Measurements from ENCODE around the gene ARSG. TPM values are rescaled to one million over a fixed set of nuclear protein-coding genes. Genes with fewer than 3 reads are reported as not detected.
"Not testable (repeated sequence)": the region's sequence is repeated elsewhere in the genome, so short reads cannot be mapped to it uniquely, and the experiment has no call there.

The ARSG gene
- total RNA-seq, 2 donors from 2014 or later = 24.2 to 24.6 TPM

DNA sequence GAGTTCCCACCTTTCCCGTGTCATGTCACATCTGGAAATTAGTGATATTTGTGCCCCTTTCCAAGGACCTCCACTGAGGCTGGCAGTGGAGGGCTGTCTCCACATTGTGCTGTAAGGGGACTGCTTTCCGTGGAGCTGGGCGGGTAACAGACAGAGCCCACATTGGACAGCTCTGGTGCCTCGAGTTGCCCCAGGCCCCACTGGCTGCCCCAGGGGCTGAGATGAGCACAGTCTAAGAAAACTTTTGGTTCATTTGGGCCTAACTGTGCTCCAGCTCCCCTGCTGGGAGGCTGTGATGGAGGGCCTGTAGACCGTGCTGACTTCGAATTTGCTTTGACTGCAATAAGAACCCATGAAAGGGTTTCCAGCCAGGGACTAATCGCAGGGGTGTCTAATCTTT lies 38.0 kb downstream of the ARSG start:
- Mint-ChIP-seq H3K27me3 (ENCODE audit: low read depth) (no peaks in the 10 kb centered on the region), H3K4me1 (ENCODE audit: low read depth) (peaks cover 21% of the 10 kb centered on the region), H3K9me3 (peaks cover 5 to 7% of the 10 kb centered on the region in 2 donors), H3K4me3 (no peak overlapping the region), H3K27ac (no peak overlapping the region), H3K36me3 (ENCODE audit: insufficient read depth in 2 of 2) (peaks cover 5 to 10% of the 10 kb centered on the region in 2 donors)
- ATAC-seq (replicated peaks in 1 of 2) (no peak), DNase-seq (no peak)

- H3K36me3 Mint-ChIP-seq (ENCODE audit: insufficient read depth in 2 of 2) = peaks cover 5 to 10% of the 10 kb centered on the region in 2 donors
- H3K27me3 Mint-ChIP-seq (ENCODE audit: low read depth); DNase-seq; H3K27ac Mint-ChIP-seq; H3K9me3 Mint-ChIP-seq; H3K4me3 Mint-ChIP-seq; ATAC-seq (replicated peaks in 1 of 2); H3K4me1 Mint-ChIP-seq (ENCODE audit: low read depth): not testable (repeated sequence)
Observed at GRCh38 chr17:68331932-68332331, 40.6 kb downstream of the ARSG start.

- peaks cover 5 to 7% of the 10 kb centered on the region in 2 donors for H3K9me3 Mint-ChIP-seq
- H3K36me3 Mint-ChIP-seq (ENCODE audit: insufficient read depth in 2 of 2) = peaks cover 5 to 10% of the 10 kb centered on the region in 2 donors
- no peak for ATAC-seq (replicated peaks in 1 of 2)
- H3K27me3 Mint-ChIP-seq (ENCODE audit: low read depth) = no peaks in the 10 kb centered on the region
- H3K27ac Mint-ChIP-seq = no peak overlapping the region
- DNase-seq = no peak
- no peaks in the 10 kb centered on the region for H3K4me1 Mint-ChIP-seq (ENCODE audit: low read depth)
- no peak overlapping the region for H3K4me3 Mint-ChIP-seq
Observed at GRCh38 chr17:68334393-68334792, 43.1 kb downstream of the ARSG start.

DNA sequence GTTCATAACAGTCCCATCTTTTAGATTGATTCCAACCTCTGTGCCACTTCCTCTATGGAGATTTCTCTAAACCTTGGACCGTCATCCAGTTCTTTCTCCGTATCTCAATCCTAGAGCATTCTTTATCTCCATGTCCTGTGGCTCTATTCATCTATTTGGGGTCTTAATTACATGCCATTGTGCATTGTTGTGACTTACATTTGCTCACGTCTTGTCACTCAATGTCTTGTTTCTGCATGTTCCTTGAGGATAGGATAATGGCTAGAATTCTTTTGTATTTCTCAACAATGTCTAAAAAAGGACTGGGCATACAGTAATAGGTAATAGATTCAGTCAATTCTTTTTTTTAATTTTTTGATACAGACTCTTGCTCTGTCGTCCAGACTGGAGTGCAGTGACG lies 50.2 kb downstream of the ARSG start:
- H3K4me1 Mint-ChIP-seq (ENCODE audit: low read depth) = peaks cover 27% of the 10 kb centered on the region
- H3K27ac Mint-ChIP-seq = no peak overlapping the region

GRCh38 chr17:68343976-68344375 lies 52.7 kb downstream of the ARSG start:
- Mint-ChIP-seq H3K27ac (peak overlapping the region; percentile 18), H3K36me3 (ENCODE audit: insufficient read depth in 2 of 2) (peaks cover 7 to 19% of the 10 kb centered on the region in 2 donors), H3K9me3 (no peaks in the 10 kb centered on the region), H3K4me3 (no peak overlapping the region), H3K4me1 (ENCODE audit: low read depth) (peaks cover 52% of the 10 kb centered on the region), H3K27me3 (ENCODE audit: low read depth) (no peaks in the 10 kb centered on the region)
- DNase-seq = no peak
- ATAC-seq (replicated peaks in 1 of 2) = no peak

More for the DNA sequence above, 50.2 kb downstream of the ARSG start:
- DNase-seq (no peak), ATAC-seq (replicated peaks in 1 of 2) (no peak)
- H3K4me3 Mint-ChIP-seq = no peak overlapping the region
- peaks cover 0 to 3% of the 10 kb centered on the region in 2 donors for H3K36me3 Mint-ChIP-seq (ENCODE audit: insufficient read depth in 2 of 2)
- no peaks in the 10 kb centered on the region for H3K9me3 Mint-ChIP-seq
- no peaks in the 10 kb centered on the region for H3K27me3 Mint-ChIP-seq (ENCODE audit: low read depth)

DNA sequence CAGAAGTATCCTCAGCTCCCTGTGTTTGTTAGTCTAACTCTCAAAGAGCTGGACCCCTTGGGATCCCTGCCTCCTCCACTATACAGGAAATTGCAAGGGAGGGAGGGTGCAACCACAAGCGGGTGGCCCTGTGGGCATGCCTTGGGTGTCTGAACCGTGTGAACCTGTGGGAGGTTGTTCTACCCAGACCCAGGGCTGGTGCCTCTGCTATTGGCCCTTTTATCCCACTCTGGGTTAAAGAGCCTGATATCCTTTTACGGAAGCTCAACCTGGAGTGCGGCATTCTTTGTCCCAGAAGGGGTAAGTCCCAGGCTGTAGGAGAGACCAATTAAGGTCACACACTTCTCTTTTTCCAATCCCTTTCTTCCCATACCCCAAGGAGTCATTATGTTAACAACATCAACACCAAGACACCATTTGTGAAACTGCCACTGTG lies 53.4 kb downstream of the ARSG start:
- Mint-ChIP-seq H3K9me3 (no peaks in the 10 kb centered on the region), H3K27me3 (ENCODE audit: low read depth) (no peaks in the 10 kb centered on the region), H3K27ac (peak overlapping the region; percentile 18), H3K4me1 (ENCODE audit: low read depth) (peaks cover 60% of the 10 kb centered on the region), H3K4me3 (peak overlapping the region; percentile 27 to 38), H3K36me3 (ENCODE audit: insufficient read depth in 2 of 2) (peaks cover 9 to 19% of the 10 kb centered on the region in 2 donors)
- ATAC-seq (replicated peaks in 1 of 2) (peak; percentile 16 to 27), DNase-seq (peak; percentile 36 to 60)

DNA sequence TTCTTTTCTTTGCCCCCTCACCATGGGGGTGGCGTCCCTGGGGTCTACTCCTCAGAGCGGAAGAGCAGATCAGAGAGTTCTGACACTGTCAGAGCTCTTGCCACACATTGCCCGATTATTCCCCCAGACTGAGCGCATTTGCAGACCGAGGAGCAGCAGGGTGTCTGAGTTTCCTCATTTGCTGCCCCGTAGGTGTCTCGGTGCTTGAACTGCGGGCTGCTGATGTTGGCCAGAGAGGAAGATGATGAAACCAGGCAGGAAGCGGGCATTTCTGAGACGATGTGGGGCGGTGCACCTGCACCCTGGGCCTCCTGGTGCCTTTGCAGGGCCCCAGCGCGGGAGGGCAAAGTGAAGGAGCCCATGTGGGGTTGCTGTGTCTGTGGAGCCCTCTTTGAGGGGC lies 55.2 kb downstream of the ARSG start:
- Mint-ChIP-seq H3K4me3 (peak overlapping the region; percentile 88 to 91), H3K27me3 (ENCODE audit: low read depth) (no peaks in the 10 kb centered on the region), H3K27ac (peak overlapping the region; percentile 90), H3K36me3 (ENCODE audit: insufficient read depth in 2 of 2) (peaks cover 9 to 19% of the 10 kb centered on the region in 2 donors), H3K4me1 (ENCODE audit: low read depth) (peaks cover 73% of the 10 kb centered on the region), H3K9me3 (no peaks in the 10 kb centered on the region)
- DNase-seq (peak; percentile 88), ATAC-seq (replicated peaks in 1 of 2) (peak; percentile 80)

- H3K27ac Mint-ChIP-seq = peak overlapping the region; percentile 90
- ATAC-seq (replicated peaks in 1 of 2) = no peak
- DNase-seq = no peak
- H3K36me3 Mint-ChIP-seq (ENCODE audit: insufficient read depth in 2 of 2) = peaks cover 9 to 23% of the 10 kb centered on the region in 2 donors
- H3K9me3 Mint-ChIP-seq = no peaks in the 10 kb centered on the region
- H3K4me1 Mint-ChIP-seq (ENCODE audit: low read depth) = peaks cover 82% of the 10 kb centered on the region
- peak overlapping the region; percentile 88 to 91 for H3K4me3 Mint-ChIP-seq
- no peaks in the 10 kb centered on the region for H3K27me3 Mint-ChIP-seq (ENCODE audit: low read depth)
Observed at GRCh38 chr17:68347380-68347779, 56.1 kb downstream of the ARSG start.

DNA sequence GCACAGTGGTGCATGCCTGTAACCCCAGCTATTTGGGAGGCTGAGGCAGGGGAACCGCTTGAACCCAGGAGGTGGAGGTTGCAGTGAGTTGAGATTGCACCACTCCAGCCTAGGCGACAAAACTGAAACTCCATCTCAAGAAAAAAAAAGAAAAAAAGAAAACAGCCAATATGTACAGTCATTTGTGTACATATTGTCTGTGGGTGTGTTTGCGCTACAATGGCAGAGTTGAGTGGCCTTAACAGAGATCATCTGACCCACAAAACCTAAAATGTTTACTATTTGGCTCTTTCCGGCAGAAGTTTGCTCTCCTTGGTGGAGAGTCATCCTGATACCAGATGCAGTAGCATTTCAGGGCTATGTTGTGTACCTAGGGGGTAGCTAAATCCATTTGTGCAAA lies 57.9 kb downstream of the ARSG start:
- H3K4me3 Mint-ChIP-seq = peak overlapping the region; percentile 88 to 91
- peak overlapping the region; percentile 55 for H3K27ac Mint-ChIP-seq
- DNase-seq (peak; percentile 51 to 56), ATAC-seq (replicated peaks in 1 of 2) (peak; percentile 81 to 82)
- H3K27me3 Mint-ChIP-seq (ENCODE audit: low read depth) = no peaks in the 10 kb centered on the region
- no peaks in the 10 kb centered on the region for H3K9me3 Mint-ChIP-seq
- H3K36me3 Mint-ChIP-seq (ENCODE audit: insufficient read depth in 2 of 2) = peaks cover 11 to 23% of the 10 kb centered on the region in 2 donors
- H3K4me1 Mint-ChIP-seq (ENCODE audit: low read depth) = peaks cover 89% of the 10 kb centered on the region

DNA sequence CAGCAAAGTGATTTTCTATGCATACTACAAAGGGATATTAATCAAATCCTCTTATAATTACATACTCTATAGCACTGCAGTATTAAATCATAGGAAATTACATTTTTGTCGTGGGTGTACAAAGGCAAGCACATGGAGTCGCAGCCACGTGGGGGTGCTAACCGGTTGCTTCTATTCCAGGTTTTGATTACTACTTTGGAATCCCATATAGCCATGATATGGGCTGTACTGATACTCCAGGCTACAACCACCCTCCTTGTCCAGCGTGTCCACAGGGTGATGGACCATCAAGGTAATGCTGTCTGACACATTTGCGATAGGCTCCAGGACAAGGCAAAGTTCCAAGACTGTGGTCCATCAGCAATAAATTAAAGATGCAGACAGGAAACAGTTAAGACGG lies 60.1 kb downstream of the ARSG start:
- Mint-ChIP-seq H3K36me3 (ENCODE audit: insufficient read depth in 2 of 2) (peaks cover 11 to 20% of the 10 kb centered on the region in 2 donors), H3K4me1 (ENCODE audit: low read depth) (peaks cover 83% of the 10 kb centered on the region), H3K4me3 (no peak overlapping the region), H3K9me3 (no peaks in the 10 kb centered on the region), H3K27me3 (ENCODE audit: low read depth) (no peaks in the 10 kb centered on the region), H3K27ac (no peak overlapping the region)
- no peak for ATAC-seq (replicated peaks in 1 of 2)
- no peak for DNase-seq

DNA sequence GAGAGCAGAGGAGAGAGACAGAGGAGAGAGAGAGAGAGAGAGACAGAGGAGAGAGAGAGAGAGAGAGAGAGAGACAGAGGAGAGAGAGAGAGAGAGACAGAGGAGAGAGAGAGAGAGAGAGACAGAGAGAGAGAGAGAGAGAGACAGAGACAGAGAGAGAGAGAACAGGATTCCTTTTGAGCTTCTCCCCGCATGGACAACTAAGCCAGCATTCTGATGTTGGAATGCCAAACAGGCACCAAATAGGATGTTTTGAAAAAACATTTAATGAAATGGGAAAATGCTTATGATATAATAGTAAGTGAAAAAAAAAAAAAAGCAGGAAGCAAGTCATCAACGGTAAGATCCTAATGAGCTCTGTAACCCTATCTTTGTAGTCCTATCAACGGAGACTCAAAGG lies 60.7 kb downstream of the ARSG start:
- Mint-ChIP-seq H3K27me3 (ENCODE audit: low read depth) (no peaks in the 10 kb centered on the region), H3K4me3 (peak overlapping the region in 1 of 2 donors; percentile 5), H3K36me3 (ENCODE audit: insufficient read depth in 2 of 2) (peaks cover 11 to 17% of the 10 kb centered on the region in 2 donors), H3K27ac (peak overlapping the region; percentile 4), H3K9me3 (no peaks in the 10 kb centered on the region), H3K4me1 (ENCODE audit: low read depth) (peaks cover 83% of the 10 kb centered on the region)
- no peak for DNase-seq
- no peak for ATAC-seq (replicated peaks in 1 of 2)

GRCh38 chr17:68352671-68353070 lies 61.4 kb downstream of the ARSG start:
- Mint-ChIP-seq H3K36me3 (ENCODE audit: insufficient read depth in 2 of 2) (peaks cover 9 to 13% of the 10 kb centered on the region in 2 donors), H3K4me1 (ENCODE audit: low read depth) (peaks cover 83% of the 10 kb centered on the region)
- H3K4me3 Mint-ChIP-seq; DNase-seq; H3K27ac Mint-ChIP-seq; ATAC-seq (replicated peaks in 1 of 2); H3K27me3 Mint-ChIP-seq (ENCODE audit: low read depth); H3K9me3 Mint-ChIP-seq: not testable (repeated sequence)

DNA sequence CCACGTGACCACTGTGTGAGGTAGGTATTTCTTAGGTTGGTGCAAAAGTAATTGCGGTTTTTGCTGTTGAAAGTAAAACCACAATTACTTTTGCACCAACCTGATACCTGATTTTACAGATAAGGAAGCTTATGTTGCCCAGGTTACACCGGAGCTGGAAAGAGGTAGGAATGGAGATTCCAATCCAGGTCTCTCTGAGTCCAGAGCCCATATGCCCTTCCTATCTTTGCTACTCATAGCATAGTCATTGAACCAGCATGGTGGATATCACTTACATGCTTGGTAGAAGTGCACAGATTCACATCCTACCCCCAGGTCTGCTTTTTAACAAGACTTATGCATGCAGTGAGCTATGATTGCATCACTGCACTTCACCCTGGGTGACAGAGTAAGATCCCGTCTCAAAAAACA lies 61.8 kb downstream of the ARSG start:
- H3K4me1 Mint-ChIP-seq (ENCODE audit: low read depth) = peaks cover 79% of the 10 kb centered on the region
- no peak for DNase-seq
- H3K9me3 Mint-ChIP-seq = no peaks in the 10 kb centered on the region
- H3K27ac Mint-ChIP-seq = no peak overlapping the region
- peak overlapping the region in 1 of 2 donors; percentile 65 for H3K4me3 Mint-ChIP-seq
- no peak for ATAC-seq (replicated peaks in 1 of 2)
- H3K27me3 Mint-ChIP-seq (ENCODE audit: low read depth) = no peaks in the 10 kb centered on the region
- H3K36me3 Mint-ChIP-seq (ENCODE audit: insufficient read depth in 2 of 2) = peaks cover 8 to 9% of the 10 kb centered on the region in 2 donors

- H3K27ac Mint-ChIP-seq = peak overlapping the region; percentile 80
- not testable (repeated sequence) for H3K27me3 Mint-ChIP-seq (ENCODE audit: low read depth); ATAC-seq (replicated peaks in 1 of 2); H3K4me3 Mint-ChIP-seq; H3K9me3 Mint-ChIP-seq; DNase-seq; H3K36me3 Mint-ChIP-seq (ENCODE audit: insufficient read depth in 2 of 2)
- H3K4me1 Mint-ChIP-seq (ENCODE audit: low read depth) = peaks cover 71% of the 10 kb centered on the region
Observed at GRCh38 chr17:68354311-68354710, 63.0 kb downstream of the ARSG start.
